Measurements from ENCODE around the gene MNT.

Gene MNT

GRCh38 chr17:2363851-2364762 lies 36.8 kb downstream of the MNT start:
- no peak overlapping the region for H3K4me3 ChIP-seq (ENCODE audit: low read depth, low read length)
- no peak for TF ChIP-seq CTCF (IDR thresholded peaks at IDR 0.05; ENCODE audit: low read depth, low read length)

DNA sequence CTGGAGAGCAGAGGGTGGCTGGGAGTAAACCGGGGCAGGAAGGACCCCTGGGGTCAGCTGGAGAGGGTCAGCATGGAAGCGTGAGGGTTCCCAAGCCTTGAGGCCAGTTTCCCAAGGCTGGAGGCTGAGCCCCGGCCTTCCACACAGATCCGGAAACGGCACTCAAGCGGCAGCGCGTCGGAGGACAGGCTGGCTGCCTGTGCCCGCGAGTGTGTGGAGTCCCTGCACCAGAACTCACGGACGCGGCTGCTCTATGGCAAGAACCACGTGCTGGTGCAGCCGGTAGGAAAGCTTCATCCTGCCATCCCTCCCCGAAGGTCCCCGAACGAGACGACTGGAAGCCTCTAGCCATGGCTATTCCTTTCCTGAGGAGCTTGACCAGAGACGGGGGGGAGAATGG lies 37.5 kb downstream of the MNT start:
- no peak for TF ChIP-seq CTCF (IDR thresholded peaks at IDR 0.05; ENCODE audit: low read depth, low read length)

DNA sequence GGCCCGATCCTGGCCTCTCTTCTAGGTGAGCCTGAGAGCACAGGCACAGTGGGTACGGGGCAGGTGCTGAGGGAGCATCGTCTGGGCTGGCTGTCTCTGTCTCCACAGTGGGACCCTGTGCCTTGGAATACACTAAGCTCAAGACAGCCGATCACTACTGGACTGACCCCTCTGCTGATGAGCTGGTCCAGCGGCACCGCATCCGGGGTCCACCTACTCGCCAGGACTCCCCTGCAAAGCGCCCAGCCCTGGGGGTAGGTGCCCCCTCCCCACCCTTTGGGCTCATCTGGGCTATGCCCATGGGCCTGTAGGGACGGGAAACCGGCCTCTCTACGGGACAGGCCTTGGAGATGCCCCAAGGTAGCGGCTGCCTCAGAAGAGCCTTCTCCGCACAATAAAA lies 38.0 kb downstream of the MNT start:
- no peak for TF ChIP-seq CTCF (IDR thresholded peaks at IDR 0.05; ENCODE audit: low read depth, low read length)
- no peak overlapping the region for H3K4me3 ChIP-seq (ENCODE audit: low read depth, low read length)

More for the DNA sequence above, 37.5 kb downstream of the MNT start:
- H3K4me3 ChIP-seq (ENCODE audit: low read depth, low read length) = no peak overlapping the region

- no peak for TF ChIP-seq CTCF (IDR thresholded peaks at IDR 0.05; ENCODE audit: low read depth, low read length)
- no peak overlapping the region for H3K4me3 ChIP-seq (ENCODE audit: low read depth, low read length)
Measured at GRCh38 chr17:2362416-2362815, 38.4 kb downstream of the MNT start.

- no peak for TF ChIP-seq CTCF (IDR thresholded peaks at IDR 0.05; ENCODE audit: low read depth, low read length)
- no peak overlapping the region for H3K4me3 ChIP-seq (ENCODE audit: low read depth, low read length)
Measured at GRCh38 chr17:2362016-2362415, 38.8 kb downstream of the MNT start.

GRCh38 chr17:2361010-2361760 lies 39.7 kb downstream of the MNT start:
- no peak overlapping the region for H3K4me3 ChIP-seq (ENCODE audit: low read depth, low read length)
- TF ChIP-seq CTCF (IDR thresholded peaks at IDR 0.05; ENCODE audit: low read depth, low read length) = no peak

- no peak for TF ChIP-seq CTCF (IDR thresholded peaks at IDR 0.05; ENCODE audit: low read depth, low read length)
- H3K4me3 ChIP-seq (ENCODE audit: low read depth, low read length) = no peak overlapping the region
Measured at GRCh38 chr17:2357931-2358434, 42.9 kb downstream of the MNT start.
